Endothelial cell of umbilical vein (primary cell): ENCODE data around the gene CECR2.

ENCODE experiments used
- EZH2 ChIP-seq: IDR thresholded peaks from 2 replicates; pipeline ENCODE4 v1.6.1; 2012; ENCODE audit warnings: borderline replicate concordance, low read depth, mild to moderate bottlenecking, moderate library complexity, low read length, inconsistent platforms; ENCODE audit not compliant: severe bottlenecking
- JUN ChIP-seq: IDR thresholded peaks from 2 replicates; pipeline ENCODE4 v1.6.1; 2011; ENCODE audit warnings: borderline replicate concordance, low read depth; ENCODE audit not compliant: insufficient read length, insufficient read depth
- POLR2AphosphoS5 ChIP-seq: IDR thresholded peaks from 2 replicates; pipeline ENCODE4 v1.6.1; 2012; ENCODE audit warnings: low read depth, mild to moderate bottlenecking, control low read depth, low read length, moderate library complexity; ENCODE audit not compliant: insufficient read depth
- TF ChIP-seq, protein P1 (sequence below), 2 donors: IDR thresholded peaks; 1 replicate in 1 of 2; 2 replicates in 1 of 2; pipeline ENCODE4 v1.5.1; 2011; ENCODE audit warnings: low read length in 2 of 2, mild to moderate bottlenecking in 2 of 2, moderate library complexity in 2 of 2, control low read depth in 1 of 2, inconsistent platforms in 1 of 2, low read depth in 1 of 2; ENCODE audit not compliant: insufficient read depth in 1 of 2; ENCODE audit errors: extremely low read depth in 1 of 2

DNA sequence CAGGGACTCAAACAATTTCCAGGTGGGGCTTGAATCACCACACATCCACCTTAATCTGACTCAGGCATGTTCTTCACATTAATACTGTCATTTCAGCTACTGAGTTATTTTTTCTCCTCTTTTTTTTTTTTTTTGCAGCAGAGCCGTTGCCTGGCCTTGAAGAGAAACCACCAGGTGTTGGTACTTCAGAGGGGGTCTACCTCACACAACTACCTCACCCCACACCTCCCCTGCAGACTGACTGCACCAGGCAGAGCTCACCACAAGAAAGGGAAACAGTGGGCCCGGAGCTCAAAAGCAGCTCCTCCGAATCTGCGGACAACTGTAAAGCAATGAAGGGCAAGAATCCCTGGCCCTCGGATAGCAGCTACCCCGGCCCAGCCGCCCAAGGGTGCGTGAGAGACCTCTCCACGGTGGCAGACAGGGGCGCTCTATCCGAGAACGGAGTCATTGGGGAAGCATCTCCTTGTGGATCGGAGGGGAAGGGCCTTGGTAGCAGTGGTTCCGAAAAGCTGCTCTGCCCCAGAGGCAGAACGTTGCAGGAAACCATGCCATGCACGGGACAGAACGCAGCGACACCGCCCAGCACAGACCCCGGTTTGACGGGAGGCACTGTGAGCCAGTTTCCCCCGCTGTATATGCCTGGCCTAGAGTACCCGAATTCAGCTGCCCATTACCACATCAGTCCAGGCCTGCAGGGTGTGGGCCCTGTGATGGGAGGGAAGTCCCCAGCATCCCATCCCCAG, 178.9 kb downstream of the CECR2 start:
- TF ChIP-seq POLR2AphosphoS5, result no peak
- TF ChIP-seq, protein P1, sequence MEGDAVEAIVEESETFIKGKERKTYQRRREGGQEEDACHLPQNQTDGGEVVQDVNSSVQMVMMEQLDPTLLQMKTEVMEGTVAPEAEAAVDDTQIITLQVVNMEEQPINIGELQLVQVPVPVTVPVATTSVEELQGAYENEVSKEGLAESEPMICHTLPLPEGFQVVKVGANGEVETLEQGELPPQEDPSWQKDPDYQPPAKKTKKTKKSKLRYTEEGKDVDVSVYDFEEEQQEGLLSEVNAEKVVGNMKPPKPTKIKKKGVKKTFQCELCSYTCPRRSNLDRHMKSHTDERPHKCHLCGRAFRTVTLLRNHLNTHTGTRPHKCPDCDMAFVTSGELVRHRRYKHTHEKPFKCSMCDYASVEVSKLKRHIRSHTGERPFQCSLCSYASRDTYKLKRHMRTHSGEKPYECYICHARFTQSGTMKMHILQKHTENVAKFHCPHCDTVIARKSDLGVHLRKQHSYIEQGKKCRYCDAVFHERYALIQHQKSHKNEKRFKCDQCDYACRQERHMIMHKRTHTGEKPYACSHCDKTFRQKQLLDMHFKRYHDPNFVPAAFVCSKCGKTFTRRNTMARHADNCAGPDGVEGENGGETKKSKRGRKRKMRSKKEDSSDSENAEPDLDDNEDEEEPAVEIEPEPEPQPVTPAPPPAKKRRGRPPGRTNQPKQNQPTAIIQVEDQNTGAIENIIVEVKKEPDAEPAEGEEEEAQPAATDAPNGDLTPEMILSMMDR (IDR thresholded peaks at IDR 0.05; ENCODE audit: extremely low read depth in 1 of 2, insufficient read depth in 1 of 2, low read depth in 1 of 2, low read length in 2 of 2), result no peak
- TF ChIP-seq JUN, result no peak
- TF ChIP-seq EZH2, result no peak
